ENCODE data around the gene TNFRSF4.
"Not testable (repeated sequence)": the region's sequence is repeated elsewhere in the genome, so short reads cannot be mapped to it uniquely, and the experiment has no call there.

TNFRSF4 gene

GRCh38 chr1:1200876-1201810 lies 12.8 kb downstream of the TNFRSF4 start:
- DNase-seq, result peak; percentile 85

DNA sequence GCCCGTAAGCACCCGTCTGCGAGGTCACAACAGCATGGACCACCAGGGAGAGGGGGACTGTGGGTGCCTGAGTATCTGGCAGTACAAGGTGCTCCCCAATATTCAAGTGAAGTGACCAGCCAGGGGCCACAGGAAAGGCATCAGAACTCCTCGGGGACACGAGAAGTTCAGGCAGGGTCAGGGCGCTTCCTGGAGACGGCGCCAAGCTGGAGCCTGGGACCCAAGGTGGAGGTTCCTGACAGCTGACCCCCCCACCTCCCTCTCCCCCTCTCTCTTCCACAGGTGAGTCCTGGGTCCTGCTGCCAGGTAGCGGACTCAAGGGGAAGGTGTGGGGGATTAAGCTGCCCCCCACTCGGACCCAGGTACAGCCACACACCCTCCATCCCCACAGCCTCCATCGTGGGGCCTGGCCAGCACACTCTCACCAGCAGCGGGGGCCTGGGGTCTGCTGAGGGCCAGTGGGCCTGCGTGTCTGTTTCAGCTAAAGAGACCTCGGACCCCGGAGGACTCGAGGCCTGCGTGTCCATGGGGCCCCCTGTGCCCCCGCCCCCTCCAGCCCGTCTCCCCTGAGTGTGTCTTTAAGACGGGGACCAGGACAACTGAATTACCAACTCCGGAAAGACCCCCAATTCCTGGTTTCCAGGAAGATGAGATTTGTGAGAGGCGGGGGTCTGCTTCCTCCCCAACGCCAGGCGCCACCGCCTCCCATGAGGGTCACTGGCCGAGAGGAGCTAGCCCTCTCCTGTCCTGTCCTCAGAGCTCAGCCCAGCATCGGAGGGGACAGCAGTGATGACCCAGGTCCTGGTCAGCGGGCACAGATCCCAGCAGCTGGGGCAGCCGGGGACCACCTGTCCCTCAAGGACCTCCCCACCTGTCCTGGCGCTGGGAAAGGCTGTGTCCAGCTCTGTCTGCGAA lies 13.7 kb downstream of the TNFRSF4 start:
- DNase-seq, result peak; percentile 1

- DNase-seq, result peak; percentile 1
Measured at GRCh38 chr1:1199141-1199960, 14.6 kb downstream of the TNFRSF4 start.

DNA sequence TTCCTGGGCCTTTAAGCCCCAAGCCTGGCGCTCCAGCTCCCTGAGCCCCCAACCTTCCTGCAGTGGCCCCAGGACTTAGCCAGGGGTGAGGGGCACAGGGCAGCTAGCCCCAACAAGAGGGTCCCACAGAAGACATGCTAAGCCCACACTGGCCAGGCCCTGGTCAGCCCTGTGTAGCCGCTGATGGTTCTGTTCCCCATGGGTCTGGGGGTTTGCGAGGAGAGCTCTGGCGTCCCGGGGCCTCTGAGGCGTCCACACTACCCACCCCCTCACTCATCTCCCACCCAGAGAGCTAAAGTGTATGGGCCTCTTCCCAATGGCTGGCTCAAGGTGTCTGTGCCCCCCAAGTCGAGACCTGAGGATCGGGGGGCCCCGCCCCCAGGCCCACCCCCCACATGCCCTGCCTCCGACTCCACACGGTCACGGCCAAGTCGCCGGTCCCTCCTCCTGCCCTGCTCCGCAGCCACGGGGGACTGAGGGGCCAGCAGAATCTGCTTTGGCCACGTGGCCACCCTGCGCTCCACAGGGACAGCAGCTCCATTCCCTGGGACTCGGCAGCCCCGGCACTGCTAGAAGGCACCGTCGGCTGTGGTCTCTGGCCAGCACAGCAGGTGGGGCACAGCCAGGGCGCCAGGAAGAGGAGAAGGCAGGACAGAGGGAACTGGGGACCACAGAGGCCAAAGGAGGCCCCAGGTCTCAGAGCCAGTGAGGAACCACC lies 15.4 kb downstream of the TNFRSF4 start:
- peak; percentile 1 for DNase-seq

- DNase-seq, result peak; percentile 1
Measured at GRCh38 chr1:1197551-1198422, 16.2 kb downstream of the TNFRSF4 start.

GRCh38 chr1:1197188-1197500 lies 16.8 kb downstream of the TNFRSF4 start:
- no peak for DNase-seq

- peak; percentile 1 for DNase-seq
Measured at GRCh38 chr1:1196431-1197187, 17.3 kb downstream of the TNFRSF4 start.

- DNase-seq, result not testable (repeated sequence)
Measured at GRCh38 chr1:1195726-1196125, 18.2 kb downstream of the TNFRSF4 start.

DNA sequence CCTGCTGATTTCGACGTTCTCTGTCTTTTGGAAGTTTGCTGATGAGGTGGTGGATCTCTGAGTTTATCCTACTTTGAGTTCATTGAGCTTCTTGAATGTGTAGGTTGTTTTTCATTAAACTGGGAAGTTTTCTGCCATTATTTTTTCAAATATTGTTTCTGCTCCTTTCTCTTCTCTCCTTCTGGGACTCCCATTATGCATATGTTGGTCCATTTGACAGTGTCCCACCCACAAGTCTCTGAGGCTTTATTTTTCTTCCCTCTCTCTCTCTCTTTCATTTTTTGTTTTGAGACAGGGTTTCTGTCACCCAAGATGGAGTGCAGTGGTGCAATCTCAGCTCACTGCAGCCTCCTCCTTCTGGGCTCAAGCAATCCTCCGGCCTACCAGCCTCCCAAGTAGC lies 19.2 kb downstream of the TNFRSF4 start:
- no peak for DNase-seq

GRCh38 chr1:1191734-1192133 lies 22.2 kb downstream of the TNFRSF4 start:
- no peak for DNase-seq

DNA sequence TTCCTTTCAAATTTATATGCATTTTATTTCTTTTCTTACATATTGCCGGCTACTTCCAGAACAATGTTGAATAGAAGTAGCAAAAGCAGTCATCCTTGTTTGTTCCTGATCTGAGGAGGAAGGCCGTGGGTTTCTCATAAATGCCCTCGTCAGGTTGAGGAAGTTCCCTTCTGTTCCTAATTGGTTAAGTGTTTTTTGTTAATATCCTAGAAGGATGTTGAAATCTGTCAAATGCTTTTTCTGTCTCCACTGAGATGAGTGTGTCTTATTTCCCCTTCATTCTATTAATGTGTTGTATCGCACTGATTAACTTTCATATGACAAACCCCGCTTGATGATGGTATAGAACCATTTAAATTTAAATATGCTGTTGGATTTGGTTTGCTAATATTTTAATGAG lies 24.8 kb downstream of the TNFRSF4 start:
- no peak for DNase-seq

GRCh38 chr1:1187938-1188337 lies 26.0 kb downstream of the TNFRSF4 start:
- DNase-seq, result no peak

DNA sequence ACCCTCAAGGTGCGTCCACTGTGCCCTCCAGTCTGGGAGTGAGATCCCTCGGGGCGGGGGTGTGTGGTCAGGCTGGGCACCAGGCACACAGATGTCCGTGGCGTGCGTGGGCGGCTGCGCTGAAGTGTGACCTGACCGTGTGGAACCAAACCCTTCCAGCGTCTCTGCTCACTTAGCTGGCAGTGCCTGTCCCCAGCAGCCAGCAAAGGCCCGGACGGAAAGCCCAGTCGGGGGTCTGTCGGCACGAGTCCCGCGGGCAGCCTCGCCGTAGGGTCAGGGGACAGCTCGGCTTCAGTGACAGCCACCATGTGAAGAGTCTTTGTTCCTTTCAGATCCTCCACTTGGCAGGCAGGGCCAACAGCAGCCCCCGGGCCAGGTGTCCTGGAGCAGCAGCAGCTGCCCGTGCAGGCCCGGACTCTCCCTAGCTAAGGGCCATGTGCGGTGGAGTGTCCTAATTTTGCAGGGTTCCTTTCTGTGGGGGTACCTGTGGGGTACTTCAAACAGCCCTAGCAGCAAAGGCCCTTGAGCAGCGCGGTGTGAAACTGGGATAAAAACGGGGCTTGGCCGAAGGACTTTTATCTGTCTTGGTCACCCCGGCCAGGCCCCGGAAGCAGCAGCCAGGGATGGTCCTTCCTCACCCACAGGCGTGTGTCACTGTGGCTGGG lies 28.7 kb downstream of the TNFRSF4 start:
- DNase-seq, result peak; percentile 1

DNA sequence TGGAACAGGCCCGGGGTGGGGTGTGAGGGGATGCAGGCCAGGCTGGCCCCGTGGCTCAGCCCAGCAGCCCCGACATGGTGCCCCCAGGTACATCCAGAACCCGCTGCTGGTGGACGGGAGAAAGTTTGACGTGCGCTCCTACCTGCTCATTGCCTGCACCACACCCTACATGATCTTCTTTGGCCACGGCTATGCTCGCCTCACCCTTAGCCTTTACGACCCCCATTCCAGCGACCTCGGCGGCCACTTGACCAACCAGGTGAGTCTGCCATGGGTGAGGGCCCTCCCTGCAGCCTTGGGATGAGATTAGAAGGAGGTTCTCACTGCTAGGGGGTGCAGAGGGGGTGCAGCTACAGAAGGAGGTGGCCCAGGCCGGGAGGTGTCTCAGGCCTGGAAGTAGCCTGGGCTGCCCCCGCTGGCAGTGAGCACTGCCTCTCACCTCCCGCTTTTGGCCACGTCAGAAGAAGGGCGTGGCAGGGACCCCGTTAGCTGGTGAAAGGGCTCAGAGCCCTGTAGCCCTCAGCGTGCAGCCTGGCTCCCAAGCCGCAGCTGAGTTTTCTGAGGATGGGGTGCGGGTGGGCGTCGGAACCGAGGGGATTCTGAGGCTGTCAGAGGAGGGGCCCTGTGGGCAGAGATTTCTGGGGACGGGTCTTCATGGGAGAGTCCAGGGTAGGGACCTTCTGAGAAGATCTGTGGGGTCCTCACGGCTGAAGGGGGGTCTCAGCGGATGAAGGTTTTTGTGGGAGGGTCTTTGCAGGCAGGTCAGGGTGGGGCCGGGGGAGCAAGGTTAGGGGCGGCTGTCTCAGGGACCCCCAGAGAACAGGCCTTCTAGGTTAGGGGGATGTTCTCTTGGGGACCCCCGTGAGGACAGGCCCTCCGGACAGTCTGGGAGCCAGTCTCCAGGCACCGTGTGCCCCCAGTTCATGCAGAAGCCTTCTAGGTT lies 29.8 kb downstream of the TNFRSF4 start:
- no peak for DNase-seq

GRCh38 chr1:1183221-1183747 lies 30.7 kb downstream of the TNFRSF4 start:
- peak; percentile 1 for DNase-seq

DNA sequence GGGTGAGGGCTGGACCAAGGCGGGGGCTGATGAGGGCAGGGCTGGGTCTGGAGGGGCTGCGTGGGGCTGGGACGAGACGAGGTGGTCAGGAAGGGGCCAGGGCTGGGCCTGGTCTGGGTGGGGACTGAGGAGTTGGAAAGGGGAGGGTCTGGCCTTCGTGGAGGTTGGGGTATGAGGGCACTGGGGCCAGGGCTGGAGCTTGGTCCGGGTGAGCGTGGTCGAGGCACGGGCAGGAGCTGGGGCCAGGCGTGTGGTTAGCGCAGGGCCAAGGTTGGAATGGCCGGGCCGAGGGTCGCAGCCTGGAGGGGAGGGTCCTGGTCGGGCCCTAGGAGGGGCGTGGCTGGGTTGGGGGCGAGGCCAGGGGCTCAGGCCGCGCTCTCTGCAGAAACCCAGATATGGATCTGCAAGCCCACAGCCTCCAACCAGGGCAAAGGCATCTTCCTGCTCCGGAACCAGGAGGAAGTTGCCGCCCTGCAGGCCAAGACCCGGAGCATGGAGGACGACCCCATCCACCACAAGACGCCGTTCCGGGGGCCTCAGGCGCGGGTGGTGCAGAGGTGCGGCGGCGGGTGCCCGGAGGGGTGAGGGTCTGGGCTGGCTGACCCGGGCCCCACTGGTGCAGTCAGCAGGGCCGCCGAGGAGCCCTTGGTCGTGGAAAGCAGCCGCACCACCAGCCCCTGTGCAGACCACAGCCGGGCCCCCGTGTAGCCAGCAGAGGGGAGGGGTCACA lies 31.3 kb downstream of the TNFRSF4 start:
- DNase-seq, result no peak

DNA sequence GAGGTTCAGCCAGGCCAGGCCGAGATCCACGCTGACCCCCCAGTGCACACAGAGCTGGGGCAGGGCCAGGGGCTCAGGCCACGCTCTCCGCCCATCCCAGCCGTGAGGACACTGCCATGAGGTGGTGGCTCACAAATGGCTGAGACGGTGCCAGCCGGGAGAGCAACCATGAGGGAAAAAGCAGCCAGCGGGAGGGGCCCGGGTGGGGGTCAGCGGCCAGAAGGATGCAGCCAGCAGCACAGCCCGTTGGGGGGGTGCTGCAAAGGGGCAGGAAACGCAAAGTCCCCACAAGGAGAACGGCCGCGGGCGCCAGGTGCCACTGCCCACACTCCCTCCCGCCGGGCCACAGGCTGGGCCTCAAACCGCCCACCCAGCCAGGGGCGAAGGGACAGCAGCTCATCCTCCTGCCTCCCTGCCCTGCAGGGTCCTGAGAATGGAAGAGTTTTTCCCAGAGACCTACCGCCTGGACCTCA lies 32.0 kb downstream of the TNFRSF4 start:
- DNase-seq, result no peak

Data from effector CD4-positive, alpha-beta T cell (primary cell).